Measurements from ENCODE around the gene SPATA6.

DNA sequence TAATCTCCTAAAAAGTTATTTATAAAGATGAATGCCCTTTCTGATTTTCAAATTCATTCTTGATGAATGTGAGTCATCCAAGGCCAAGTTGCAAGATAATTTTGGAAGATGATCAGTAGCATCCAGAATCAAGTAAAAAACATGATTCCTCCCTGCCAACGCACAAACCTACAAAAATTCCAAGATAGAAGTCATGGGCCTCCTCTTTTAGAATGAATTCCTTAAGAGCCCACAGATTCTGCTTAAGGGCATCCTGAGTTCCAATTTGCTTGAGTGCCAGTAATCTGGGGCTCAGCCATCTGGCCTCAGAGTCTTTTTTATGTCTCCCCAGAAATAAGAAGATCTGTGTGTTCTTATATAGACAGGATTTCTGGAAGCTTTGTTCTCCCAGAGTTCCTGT, 23.2 kb upstream of the SPATA6 start:
- TF ChIP-seq CBX8 (IDR thresholded peaks at IDR 0.05; ENCODE audit: borderline replicate concordance, low read depth, low read length) (no peak), EP300 (IDR thresholded peaks at IDR 0.05; ENCODE audit: borderline replicate concordance in 1 of 2, low read depth in 2 of 2, low read length in 2 of 2) (no peak), EZH2 (IDR thresholded peaks at IDR 0.05; ENCODE audit: low read depth, low read length, severe bottlenecking) (no peak), SUZ12 (IDR thresholded peaks at IDR 0.05; ENCODE audit: low read length) (no peak), RAD21 (IDR thresholded peaks at IDR 0.05 in 1 of 2, conservative IDR thresholded peaks at IDR 0.05 in 1 of 2; ENCODE audit: low read depth in 2 of 2, low read length in 2 of 2) (no peak), POLR2A (IDR thresholded peaks at IDR 0.05; ENCODE audit: control extremely low read depth in 1 of 2, low read depth in 2 of 2, low read length in 2 of 2) (no peak), RFX5 (IDR thresholded peaks at IDR 0.05; ENCODE audit: borderline replicate concordance, low read depth, low read length) (no peak)
- TF ChIP-seq, protein P1, sequence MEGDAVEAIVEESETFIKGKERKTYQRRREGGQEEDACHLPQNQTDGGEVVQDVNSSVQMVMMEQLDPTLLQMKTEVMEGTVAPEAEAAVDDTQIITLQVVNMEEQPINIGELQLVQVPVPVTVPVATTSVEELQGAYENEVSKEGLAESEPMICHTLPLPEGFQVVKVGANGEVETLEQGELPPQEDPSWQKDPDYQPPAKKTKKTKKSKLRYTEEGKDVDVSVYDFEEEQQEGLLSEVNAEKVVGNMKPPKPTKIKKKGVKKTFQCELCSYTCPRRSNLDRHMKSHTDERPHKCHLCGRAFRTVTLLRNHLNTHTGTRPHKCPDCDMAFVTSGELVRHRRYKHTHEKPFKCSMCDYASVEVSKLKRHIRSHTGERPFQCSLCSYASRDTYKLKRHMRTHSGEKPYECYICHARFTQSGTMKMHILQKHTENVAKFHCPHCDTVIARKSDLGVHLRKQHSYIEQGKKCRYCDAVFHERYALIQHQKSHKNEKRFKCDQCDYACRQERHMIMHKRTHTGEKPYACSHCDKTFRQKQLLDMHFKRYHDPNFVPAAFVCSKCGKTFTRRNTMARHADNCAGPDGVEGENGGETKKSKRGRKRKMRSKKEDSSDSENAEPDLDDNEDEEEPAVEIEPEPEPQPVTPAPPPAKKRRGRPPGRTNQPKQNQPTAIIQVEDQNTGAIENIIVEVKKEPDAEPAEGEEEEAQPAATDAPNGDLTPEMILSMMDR (IDR thresholded peaks at IDR 0.05; ENCODE audit: control extremely low read depth in 1 of 3, insufficient read depth in 1 of 3, low read depth in 1 of 3, low read length in 3 of 3): no peak
- TF ChIP-seq, protein P2, sequence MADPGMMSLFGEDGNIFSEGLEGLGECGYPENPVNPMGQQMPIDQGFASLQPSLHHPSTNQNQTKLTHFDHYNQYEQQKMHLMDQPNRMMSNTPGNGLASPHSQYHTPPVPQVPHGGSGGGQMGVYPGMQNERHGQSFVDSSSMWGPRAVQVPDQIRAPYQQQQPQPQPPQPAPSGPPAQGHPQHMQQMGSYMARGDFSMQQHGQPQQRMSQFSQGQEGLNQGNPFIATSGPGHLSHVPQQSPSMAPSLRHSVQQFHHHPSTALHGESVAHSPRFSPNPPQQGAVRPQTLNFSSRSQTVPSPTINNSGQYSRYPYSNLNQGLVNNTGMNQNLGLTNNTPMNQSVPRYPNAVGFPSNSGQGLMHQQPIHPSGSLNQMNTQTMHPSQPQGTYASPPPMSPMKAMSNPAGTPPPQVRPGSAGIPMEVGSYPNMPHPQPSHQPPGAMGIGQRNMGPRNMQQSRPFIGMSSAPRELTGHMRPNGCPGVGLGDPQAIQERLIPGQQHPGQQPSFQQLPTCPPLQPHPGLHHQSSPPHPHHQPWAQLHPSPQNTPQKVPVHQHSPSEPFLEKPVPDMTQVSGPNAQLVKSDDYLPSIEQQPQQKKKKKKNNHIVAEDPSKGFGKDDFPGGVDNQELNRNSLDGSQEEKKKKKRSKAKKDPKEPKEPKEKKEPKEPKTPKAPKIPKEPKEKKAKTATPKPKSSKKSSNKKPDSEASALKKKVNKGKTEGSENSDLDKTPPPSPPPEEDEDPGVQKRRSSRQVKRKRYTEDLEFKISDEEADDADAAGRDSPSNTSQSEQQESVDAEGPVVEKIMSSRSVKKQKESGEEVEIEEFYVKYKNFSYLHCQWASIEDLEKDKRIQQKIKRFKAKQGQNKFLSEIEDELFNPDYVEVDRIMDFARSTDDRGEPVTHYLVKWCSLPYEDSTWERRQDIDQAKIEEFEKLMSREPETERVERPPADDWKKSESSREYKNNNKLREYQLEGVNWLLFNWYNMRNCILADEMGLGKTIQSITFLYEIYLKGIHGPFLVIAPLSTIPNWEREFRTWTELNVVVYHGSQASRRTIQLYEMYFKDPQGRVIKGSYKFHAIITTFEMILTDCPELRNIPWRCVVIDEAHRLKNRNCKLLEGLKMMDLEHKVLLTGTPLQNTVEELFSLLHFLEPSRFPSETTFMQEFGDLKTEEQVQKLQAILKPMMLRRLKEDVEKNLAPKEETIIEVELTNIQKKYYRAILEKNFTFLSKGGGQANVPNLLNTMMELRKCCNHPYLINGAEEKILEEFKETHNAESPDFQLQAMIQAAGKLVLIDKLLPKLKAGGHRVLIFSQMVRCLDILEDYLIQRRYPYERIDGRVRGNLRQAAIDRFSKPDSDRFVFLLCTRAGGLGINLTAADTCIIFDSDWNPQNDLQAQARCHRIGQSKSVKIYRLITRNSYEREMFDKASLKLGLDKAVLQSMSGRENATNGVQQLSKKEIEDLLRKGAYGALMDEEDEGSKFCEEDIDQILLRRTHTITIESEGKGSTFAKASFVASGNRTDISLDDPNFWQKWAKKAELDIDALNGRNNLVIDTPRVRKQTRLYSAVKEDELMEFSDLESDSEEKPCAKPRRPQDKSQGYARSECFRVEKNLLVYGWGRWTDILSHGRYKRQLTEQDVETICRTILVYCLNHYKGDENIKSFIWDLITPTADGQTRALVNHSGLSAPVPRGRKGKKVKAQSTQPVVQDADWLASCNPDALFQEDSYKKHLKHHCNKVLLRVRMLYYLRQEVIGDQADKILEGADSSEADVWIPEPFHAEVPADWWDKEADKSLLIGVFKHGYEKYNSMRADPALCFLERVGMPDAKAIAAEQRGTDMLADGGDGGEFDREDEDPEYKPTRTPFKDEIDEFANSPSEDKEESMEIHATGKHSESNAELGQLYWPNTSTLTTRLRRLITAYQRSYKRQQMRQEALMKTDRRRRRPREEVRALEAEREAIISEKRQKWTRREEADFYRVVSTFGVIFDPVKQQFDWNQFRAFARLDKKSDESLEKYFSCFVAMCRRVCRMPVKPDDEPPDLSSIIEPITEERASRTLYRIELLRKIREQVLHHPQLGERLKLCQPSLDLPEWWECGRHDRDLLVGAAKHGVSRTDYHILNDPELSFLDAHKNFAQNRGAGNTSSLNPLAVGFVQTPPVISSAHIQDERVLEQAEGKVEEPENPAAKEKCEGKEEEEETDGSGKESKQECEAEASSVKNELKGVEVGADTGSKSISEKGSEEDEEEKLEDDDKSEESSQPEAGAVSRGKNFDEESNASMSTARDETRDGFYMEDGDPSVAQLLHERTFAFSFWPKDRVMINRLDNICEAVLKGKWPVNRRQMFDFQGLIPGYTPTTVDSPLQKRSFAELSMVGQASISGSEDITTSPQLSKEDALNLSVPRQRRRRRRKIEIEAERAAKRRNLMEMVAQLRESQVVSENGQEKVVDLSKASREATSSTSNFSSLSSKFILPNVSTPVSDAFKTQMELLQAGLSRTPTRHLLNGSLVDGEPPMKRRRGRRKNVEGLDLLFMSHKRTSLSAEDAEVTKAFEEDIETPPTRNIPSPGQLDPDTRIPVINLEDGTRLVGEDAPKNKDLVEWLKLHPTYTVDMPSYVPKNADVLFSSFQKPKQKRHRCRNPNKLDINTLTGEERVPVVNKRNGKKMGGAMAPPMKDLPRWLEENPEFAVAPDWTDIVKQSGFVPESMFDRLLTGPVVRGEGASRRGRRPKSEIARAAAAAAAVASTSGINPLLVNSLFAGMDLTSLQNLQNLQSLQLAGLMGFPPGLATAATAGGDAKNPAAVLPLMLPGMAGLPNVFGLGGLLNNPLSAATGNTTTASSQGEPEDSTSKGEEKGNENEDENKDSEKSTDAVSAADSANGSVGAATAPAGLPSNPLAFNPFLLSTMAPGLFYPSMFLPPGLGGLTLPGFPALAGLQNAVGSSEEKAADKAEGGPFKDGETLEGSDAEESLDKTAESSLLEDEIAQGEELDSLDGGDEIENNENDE (IDR thresholded peaks at IDR 0.05; ENCODE audit: insufficient replicate concordance, low read length): no peak
- TF ChIP-seq, protein P3, sequence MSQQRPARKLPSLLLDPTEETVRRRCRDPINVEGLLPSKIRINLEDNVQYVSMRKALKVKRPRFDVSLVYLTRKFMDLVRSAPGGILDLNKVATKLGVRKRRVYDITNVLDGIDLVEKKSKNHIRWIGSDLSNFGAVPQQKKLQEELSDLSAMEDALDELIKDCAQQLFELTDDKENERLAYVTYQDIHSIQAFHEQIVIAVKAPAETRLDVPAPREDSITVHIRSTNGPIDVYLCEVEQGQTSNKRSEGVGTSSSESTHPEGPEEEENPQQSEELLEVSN (IDR thresholded peaks at IDR 0.05): no peak

Data from H1 (cell line).